ENCODE data around the gene CPNE8. TPM values are rescaled to one million over a fixed set of nuclear protein-coding genes. Genes with fewer than 3 reads are reported as not detected.

The CPNE8 gene
- total RNA-seq, 2 experiments from 2014 or later = 1.4 to 1.7 TPM

DNA sequence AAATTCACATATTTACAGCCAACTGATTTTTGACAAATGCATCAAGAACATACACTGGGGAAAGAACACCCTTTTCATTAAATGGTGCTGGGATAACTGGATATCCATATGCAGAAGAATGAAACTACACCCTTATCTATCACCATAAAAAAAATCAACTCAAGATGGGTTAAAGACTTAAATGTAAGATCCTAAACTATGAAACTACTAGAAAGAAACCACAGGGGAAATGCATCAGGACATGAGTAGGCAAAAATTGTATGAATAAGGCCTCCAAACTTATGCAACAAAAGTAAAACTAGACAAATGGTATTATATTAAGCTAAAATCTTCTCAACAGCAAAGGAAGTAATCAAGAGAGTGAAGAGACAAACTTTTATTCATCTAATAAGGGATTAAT is 242.6 kb downstream of the CPNE8 start:
- ChIA-PET POLR2A (no interaction called here), CTCF (no interaction called here)
- H3K4me1 Mint-ChIP-seq (ENCODE audit: low read depth) = no peaks in the 10 kb centered on the region
- peaks cover 3% of the 10 kb centered on the region for H3K36me3 Mint-ChIP-seq (ENCODE audit: low read depth)
- no peak for ATAC-seq
- no peak overlapping the region for H3K4me3 Mint-ChIP-seq
- H3K27ac Mint-ChIP-seq = no peak overlapping the region
- no peaks in the 10 kb centered on the region for H3K27me3 Mint-ChIP-seq
- no peak for DNase-seq
- no peak for TF ChIP-seq CTCF (IDR thresholded peaks at IDR 0.05)
- H3K9me3 Mint-ChIP-seq = peaks cover 30% of the 10 kb centered on the region
- intact Hi-C loops (cut with micrococcal nuclease) = no loop called here

GRCh38 chr12:38653650-38654049 is 251.7 kb downstream of the CPNE8 start:
- ATAC-seq = no peak
- POLR2A ChIA-PET = no interaction called here
- intact Hi-C loops (cut with micrococcal nuclease) = no loop called here
- Mint-ChIP-seq H3K4me1 (ENCODE audit: low read depth) (no peaks in the 10 kb centered on the region), H3K9me3 (peaks cover 1% of the 10 kb centered on the region), H3K36me3 (ENCODE audit: low read depth) (no peaks in the 10 kb centered on the region), H3K4me3 (no peak overlapping the region), H3K27me3 (no peaks in the 10 kb centered on the region), H3K27ac (no peak overlapping the region)
- DNase-seq = no peak
- CTCF ChIA-PET = no interaction called here
- no peak for TF ChIP-seq CTCF (IDR thresholded peaks at IDR 0.05)

GRCh38 chr12:38648813-38649212 is 256.6 kb downstream of the CPNE8 start:
- no peak overlapping the region for H3K4me3 Mint-ChIP-seq
- intact Hi-C loops (cut with micrococcal nuclease) = no loop called here
- H3K4me1 Mint-ChIP-seq (ENCODE audit: low read depth) = no peaks in the 10 kb centered on the region

DNA sequence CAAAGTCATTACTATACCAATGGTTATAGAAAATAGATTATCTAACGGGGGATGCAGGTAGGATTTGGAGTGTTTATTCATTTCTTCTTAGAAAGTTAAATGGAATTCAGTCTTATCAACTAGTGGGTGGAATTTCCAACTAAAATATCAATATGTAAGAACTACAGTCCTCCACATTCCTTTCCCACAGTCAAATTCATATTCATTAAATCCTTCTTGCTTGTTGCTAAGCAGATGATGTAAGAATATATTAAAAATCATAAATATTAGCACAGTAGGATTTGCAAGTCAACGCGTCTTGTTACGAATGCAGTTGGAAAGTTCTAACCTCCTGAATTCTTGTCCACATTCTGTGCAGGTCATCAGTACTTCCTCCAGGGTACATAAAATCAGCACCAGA is 259.2 kb downstream of the CPNE8 start:
- CTCF ChIA-PET = no interaction called here
- Mint-ChIP-seq H3K36me3 (ENCODE audit: low read depth) (no peaks in the 10 kb centered on the region), H3K27ac (no peak overlapping the region), H3K4me3 (no peak overlapping the region), H3K9me3 (peaks cover 4% of the 10 kb centered on the region), H3K4me1 (ENCODE audit: low read depth) (no peaks in the 10 kb centered on the region), H3K27me3 (no peaks in the 10 kb centered on the region)
- DNase-seq = no peak
- POLR2A ChIA-PET = no interaction called here
- TF ChIP-seq CTCF (IDR thresholded peaks at IDR 0.05) = no peak
- ATAC-seq = no peak
- intact Hi-C loops (cut with micrococcal nuclease) = no loop called here

More at GRCh38 chr12:38648813-38649212, 256.6 kb downstream of the CPNE8 start:
- no peaks in the 10 kb centered on the region for H3K36me3 Mint-ChIP-seq (ENCODE audit: low read depth)
- no peak overlapping the region for H3K27ac Mint-ChIP-seq
- POLR2A ChIA-PET = no interaction called here
- CTCF ChIA-PET = interaction anchor here (0.9 kb wide), 1 partner anchor 33 kb away, joined by 3 read pairs; no protein-coding TSS in a partner anchor
- no peak for DNase-seq
- H3K27me3 Mint-ChIP-seq = no peaks in the 10 kb centered on the region
- no peak for TF ChIP-seq CTCF (IDR thresholded peaks at IDR 0.05)
- ATAC-seq = no peak
- no peaks in the 10 kb centered on the region for H3K9me3 Mint-ChIP-seq

- no peaks in the 10 kb centered on the region for H3K36me3 Mint-ChIP-seq (ENCODE audit: low read depth)
- H3K27me3 Mint-ChIP-seq = no peaks in the 10 kb centered on the region
- no peak for TF ChIP-seq CTCF (IDR thresholded peaks at IDR 0.05)
- H3K9me3 Mint-ChIP-seq = peaks cover 5% of the 10 kb centered on the region
- ATAC-seq (no peak), DNase-seq (no peak)
- no peaks in the 10 kb centered on the region for H3K4me1 Mint-ChIP-seq (ENCODE audit: low read depth)
- H3K4me3 Mint-ChIP-seq = no peak overlapping the region
- intact Hi-C loops (cut with micrococcal nuclease) = no loop called here
- POLR2A ChIA-PET = no interaction called here
- CTCF ChIA-PET = no interaction called here
- H3K27ac Mint-ChIP-seq = no peak overlapping the region
Observed at GRCh38 chr12:38639625-38640024, 265.8 kb downstream of the CPNE8 start.

Data from activated CD8-positive, alpha-beta T cell treated with anti-CD3 and anti-CD28 coated beads for 36 hours (primary cell).